Activated CD4-positive, alpha-beta T cell treated with anti-CD3 and anti-CD28 coated beads for 24 hours (primary cell): ENCODE data around the gene NPL.

ENCODE experiments used
- DNase-seq, 2 donors: peaks; one replicate each; pipeline ENCODE4 v3.0.0-alpha.2; 2020; ENCODE audit warnings: low read depth in 2 of 2

NPL gene, protein sequence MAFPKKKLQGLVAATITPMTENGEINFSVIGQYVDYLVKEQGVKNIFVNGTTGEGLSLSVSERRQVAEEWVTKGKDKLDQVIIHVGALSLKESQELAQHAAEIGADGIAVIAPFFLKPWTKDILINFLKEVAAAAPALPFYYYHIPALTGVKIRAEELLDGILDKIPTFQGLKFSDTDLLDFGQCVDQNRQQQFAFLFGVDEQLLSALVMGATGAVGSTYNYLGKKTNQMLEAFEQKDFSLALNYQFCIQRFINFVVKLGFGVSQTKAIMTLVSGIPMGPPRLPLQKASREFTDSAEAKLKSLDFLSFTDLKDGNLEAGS

DNA sequence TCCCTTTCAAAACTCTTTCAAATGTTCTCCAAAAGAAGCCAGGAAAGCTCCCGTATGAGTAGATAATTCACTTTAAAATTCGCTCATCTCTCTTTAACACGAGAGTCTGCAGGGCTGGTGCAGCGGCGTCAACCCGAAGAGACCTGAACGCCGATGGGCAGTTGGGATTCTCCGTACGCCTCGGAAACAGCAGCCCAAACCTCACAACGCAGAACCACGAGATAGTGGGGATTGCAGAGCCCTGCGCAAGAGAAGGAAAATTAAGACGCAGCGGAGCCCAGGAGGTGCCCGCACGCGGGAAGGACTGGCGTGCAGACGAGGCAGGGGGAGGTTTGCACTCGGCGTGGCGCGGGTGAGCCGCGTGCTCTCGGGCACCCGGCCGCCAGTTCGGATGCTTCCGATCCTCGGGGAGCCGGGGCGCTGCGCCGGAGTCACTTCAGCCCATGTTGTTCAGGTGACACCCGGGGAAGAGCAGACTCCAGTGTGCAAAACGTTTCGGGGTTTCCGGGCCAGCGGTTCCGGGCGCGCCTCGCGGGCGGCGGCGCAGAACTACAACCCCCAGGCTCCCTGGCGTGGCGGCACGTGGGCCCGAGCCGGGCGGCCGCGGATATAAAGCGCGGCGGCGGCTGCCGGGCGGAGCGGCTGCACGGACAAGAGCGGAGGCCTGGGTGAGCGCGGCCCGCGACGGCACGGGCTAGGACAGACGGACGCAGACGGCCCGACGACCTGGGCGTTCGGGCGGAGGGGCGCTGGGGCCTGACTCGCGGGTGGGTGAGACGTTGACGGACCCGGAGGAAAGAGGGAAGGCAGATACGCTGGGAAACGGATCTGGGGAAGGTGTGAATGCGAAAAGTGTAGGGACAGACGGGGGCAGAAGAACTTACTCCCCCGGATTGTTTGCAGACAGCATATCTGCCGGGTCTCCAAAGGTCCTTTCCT is at the start of gene NPL:
NPL (plus strand) TSS at position 636 of the 939 bp plus-strand sequence. CDS start 4,599 bp downstream, outside the sequence.
- DNase-seq: peak; percentile 72

DNA sequence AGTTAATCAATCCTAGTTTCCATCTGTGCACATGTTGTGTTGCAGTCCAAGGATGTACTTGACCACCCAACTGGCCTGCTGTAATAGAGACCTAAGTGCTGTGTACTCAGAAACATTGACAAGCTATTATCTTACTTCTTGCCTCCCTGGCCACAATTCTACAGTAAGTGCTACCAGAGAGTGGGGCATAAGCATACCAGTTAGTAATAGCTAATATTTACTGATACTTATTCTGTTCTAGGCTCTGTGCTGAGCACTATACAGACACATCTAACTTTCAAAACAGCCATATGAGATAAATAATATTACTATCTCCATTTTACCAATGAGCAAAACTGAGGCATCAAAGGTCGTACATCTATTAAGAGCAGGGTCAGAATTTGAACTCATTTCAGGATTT is 49.5 kb upstream of the NPL start:
- no peak for DNase-seq

DNA sequence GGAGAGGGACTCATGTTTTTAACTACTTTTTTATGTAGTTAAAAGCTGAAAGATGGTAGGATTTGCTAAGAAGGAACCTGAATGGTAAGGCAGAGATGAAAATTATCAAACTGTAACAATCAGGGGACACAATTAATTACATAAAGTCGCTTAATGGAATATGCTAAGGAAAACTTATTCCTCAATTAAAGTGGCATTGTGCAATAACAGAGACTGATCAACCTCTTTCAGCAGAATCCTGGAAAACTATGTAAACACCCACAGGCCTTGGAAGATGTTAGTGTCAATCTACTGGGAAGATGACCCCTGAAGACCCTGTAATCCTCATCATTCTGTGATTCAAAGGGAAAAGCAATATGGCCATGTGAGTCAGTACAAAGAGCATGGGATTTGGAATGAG is 46.8 kb upstream of the NPL start:
- no peak for DNase-seq

DNA sequence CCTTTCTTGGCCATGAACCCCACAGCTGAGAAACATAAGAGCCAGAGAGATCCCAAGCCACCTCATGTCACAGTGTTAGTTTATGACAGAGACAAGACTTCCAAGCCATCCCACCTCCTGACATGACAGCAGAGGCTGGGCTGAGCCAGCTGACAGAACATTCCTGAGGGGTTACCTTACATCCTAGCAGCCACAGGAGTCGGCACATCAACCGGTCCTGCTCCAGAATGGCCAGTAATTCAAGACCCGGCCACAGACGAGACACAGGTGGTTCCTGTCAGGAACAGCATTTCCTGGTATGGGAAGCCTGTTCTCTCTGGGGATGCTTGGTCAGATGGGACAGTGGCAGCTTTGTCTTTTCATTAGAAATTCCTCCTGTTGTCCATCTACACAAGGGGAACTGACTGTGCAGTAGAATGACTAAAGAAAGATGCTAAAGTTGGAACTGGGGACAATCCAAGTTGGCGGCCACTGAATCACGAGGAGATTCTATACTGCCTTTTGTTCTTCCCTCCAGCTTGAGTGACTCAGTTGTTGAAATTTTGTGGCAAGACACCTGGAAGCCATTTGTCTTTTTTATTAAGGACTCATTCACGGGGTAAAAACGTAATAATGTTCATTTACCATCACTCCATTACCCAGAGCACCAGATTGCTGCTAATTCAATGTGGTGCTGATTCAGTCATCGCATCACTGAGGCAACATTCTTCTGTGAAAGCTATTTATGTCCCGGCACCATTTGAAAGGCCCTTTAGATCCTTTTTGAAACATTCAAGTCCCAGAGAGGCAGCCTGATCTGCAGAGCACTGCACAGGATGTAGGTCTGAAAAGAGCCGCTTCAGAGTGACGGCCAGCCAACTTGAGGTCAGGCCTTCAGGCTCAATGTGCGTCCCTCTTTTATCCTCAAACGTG is 37.2 kb upstream of the NPL start:
- DNase-seq: no peak

DNA sequence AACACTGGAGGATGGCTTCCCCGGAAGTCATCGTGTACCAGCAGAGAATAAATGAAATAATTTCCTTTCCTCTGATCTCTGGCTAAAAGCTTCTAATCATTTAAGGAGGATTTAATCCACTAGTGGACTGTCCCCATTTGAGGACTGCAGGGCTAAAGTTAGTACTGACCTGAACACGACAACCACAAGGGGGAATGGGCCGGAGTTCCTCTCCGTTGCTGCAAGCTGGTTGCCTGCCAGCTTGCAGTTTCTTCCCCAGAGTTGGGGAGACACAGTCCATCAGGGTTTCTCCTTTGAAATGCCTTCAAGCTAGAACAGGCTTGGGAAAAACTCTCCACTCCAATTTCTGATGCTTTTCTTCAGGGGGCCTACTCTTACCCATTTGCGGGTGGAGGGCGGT is 35.5 kb upstream of the NPL start:
- no peak for DNase-seq

DNA sequence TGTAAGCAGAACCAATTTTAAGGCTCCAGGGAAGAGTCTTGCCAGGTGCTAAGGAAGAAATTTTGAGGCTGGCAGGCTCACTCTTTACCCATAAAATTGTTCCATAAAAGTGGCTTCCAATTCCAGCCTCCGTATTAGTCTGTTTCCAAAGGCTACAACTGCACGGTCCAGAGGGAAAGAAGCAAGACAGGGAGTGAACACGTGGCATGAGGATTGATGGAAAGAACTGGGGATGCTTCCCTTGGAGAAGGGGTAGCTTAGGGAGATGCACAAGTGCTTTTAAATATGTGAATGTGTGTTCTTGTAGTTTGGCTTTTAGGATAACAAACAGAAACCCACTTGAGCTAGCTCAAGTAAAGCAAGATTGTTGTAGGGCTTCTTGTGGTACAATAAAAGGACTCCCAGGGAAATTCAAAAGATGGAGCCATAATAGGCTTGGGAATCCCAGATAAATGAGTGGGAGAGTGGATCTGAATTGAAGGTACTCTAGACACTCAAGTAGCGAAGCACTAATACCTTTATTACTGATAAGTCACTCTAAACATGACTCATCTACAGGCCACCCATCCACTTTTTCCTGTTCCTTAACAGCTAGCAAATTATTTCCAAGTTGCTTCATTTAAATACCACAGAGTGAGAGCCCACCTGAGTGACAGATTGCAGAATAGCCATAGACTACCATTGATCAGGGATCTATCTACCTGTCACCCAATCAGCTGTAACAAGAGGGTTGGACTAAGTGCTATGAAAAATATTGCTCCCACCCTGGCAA is 34.8 kb upstream of the NPL start:
- DNase-seq: no peak

DNA sequence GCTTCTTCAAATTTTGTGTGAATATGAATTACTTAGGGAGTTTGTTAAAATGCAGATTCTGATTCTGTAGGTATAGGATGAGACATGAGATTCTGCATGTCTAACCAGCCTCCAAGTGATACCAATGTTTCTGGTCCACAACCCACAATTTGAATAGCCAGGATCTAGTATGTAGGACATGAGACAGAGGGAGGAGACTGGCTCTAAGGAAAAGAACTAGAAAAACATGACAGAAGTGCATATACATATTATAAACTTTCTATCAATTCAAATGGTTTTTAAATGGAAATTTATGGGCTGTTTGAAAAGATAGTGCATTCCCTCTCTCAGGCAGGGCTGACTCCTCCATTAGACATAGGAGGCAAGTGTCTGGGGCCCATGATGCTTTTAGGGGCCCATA is 33.9 kb upstream of the NPL start:
- no peak for DNase-seq

DNA sequence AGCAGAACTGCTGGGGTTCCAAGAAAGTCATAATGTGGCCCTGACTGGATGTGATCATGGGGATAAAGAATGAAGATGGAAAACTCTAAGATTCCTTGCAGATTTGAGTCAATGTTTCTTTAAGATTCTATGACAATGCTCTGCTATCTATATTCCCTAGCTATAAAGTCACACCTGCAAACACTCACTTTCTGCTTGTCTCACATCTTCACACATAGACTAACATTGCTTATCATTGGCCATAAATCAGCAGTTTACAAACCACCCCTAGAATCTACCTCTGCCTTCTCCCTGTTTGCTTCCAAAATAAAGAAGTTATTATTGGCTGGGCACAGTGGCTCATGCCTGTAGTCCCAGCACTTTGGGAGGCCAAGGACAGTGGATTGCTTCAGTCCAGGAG is 33.1 kb upstream of the NPL start:
- DNase-seq: no peak

DNA sequence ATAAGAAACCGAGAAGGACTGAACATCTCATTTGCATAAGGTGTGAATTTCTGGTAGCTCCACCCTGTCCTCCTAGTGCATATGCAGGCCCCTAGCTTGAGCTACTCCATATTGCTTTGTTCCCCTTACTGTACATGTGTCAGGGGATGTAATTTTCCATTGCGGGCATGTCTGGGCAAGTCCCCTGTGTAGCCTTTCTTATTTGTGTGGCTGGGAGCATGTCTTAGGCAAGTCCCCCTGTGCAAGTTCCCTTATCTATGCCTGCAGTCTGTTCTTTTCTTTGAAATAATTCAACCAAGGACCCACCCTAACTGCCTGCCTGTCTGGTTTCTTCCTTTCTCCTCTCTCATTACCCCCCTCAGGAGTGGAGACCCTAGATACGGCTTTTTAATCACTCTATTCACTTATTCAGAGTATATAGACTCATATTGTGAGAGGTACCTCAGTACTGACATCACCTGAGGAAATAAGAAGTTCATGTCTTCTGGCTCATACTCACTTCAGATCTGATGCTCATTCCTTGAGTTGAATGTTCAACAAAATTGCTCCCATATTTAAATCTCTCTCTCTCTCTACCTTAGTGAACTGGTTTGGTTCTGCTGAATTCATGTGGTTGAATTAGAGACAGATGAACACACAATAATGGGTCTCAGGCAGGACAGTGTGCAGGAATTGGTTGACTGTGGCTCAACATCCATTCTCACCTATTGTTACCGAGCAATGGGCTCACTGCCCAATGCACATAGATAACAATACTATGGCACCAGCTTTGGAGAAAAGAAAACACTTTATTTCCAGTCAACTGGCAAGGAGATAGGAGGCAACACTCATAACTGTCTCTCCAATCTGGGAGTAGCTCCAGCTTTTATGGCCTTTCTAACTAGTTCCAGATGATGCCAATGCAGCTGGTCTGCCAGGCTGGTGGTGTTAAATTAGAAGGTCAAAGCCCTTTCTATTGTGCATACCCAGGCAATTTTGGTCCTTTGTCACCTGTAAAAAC is 27.9 kb upstream of the NPL start:
- no peak for DNase-seq

DNA sequence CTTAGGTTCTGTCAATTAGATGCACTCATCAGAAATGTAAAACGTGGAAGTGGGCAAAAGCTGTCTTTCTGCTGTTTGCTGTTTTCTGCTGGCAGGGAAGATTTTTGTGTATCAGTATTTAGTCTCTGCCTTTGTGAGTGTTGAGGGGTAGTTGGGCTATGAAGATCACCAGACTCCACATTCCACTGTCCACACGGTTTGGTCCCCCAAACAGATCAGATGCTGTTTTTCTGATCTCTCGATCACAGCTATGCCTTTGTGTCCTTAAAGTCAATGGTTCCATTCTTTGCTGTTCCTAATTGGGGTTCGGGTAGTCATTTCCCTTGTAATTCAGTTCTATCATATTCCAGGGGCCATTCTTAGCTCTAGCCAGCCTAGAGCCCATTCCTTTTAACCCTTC is 27.0 kb upstream of the NPL start:
- no peak for DNase-seq

DNA sequence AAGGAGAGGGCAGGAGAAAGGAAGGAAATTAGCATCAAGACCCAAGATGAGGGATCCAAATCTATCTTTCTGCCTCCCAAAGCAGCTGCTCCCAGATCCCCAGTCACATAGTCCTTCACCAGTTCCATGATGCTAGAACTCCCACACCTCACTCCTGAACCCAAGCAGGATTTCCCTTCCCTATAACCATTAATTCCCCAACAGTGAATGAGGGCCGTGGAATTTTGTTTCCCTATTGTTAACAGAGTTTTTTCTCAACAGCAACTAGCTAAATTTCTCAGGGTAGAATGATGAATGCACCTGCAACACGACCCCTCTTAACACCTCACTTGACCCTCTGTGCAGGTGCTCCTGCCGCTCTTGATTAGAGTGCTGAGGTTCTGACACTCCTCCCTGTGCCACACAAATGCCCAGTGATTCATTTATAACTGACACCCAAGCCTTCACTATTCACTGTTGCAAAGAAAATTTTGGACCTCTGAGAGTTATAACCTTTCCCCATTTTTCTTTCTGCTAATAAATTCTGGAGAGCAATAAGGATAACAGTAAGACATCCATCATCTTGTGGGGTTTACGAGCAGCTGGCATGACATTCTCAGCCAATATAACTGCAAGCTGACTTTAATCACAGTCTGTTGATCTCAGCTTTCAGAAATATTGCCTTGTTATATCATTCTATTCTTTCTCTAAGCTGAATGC is 25.4 kb upstream of the NPL start:
- no peak for DNase-seq

DNA sequence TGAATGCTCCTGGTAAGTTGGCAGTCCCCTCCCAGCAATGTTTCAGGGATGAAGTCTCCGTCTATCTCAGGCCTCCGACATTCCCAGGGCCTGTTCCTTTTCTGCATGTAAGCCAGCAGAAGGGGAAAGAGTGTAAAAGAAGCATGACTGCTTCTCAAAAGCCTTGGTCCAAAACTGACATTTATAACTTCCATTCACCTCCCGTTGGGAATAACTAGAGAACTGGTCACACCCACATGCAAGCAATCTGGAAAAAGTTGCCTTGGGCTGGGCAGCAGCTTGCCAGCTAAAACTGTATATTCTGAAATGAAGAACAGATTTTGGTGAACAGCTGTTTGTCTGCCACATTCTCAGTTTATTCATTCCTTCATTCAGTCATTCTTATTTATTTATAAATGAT is 24.2 kb upstream of the NPL start:
- no peak for DNase-seq

DNA sequence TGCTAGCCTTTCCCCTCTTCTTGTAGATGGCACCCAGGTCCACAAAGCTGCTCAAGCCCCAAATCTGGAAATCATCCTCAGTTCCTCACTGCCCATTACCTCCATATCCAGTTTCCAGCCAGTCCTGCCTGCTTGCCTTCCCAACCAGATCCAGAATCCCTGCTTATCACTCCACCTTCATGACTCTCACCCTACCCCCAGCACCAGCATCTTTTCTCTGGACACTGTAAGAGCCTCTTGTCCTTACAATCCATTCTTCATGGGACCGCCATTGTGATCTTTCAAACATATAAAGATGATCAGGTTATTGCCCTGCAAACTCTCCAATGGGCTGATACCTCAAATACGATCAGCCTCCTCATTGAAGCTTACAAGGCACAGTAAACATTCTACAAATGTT is 23.5 kb upstream of the NPL start:
- DNase-seq: no peak

DNA sequence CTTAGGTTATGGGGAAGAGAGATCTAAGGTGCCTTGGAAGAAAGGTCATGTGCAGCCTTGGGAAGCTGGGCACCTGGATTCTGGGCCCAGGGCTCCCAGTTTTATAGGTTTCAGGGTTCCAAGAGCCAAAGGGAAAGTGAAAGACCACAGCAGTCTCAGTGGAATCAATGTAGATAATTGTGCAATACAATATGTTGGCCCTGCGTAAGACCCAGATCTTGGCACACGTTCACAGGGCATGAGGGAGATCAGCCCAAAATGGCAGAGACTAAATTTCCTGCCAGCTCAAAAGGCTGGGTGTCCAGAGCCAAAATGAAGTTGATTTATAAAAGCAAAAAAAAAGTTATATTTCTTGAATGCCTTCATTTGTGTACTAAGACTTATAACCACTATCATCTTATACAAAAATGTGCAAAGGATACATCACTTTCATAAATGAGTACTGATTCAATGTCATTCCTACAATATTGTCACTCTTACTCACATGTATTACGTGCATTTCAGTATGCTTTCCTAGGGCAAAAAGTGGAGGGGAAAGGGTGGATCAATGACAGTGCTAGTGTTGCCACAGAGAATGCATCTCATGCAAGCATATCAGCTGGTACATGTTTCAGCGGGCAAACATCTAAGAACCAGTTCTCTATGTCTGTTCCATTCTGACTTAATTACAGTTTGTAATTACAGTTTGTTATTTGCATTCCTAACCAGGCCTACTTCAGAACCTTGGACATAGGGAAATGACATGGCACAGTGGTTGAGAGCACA is 22.5 kb upstream of the NPL start:
- no peak for DNase-seq

DNA sequence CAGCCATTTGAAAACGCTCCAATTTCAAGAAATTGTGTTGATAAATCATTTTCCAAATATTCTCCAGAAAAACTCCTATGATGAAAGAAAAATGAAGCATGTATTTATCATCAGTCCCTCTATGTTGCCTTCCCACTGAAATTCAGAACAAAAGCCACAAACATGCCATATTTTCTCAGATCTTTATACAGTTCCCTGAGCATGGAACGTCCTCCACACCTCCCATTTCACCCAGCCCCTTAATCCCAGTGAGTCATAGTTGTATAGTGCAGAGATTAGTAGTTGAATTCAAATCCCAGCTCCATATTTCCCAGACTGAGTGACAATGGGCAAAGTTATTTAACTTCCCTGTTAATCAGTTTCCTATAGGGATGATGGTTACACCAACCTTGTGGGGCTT is 20.6 kb upstream of the NPL start:
- no peak for DNase-seq

DNA sequence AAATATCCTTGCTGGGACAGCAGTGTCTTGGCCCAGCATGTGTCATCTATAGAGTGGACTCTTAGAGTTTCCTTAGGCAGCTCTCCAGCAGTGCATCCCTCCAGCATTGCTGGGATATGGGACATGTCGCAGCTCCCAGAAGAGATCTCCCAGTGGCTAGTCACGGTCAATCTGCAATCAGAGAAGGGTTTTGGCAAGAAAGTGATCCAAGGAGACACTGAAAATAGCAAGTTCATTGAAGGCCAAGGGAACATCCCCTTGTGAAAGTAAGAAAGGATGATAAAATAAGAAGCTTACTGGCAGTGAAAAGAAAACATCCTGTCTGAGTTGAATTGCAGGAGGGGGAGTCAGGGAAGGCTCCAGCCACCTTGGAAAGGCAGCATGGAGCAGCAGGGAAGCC is 19.3 kb upstream of the NPL start:
- DNase-seq: no peak

DNA sequence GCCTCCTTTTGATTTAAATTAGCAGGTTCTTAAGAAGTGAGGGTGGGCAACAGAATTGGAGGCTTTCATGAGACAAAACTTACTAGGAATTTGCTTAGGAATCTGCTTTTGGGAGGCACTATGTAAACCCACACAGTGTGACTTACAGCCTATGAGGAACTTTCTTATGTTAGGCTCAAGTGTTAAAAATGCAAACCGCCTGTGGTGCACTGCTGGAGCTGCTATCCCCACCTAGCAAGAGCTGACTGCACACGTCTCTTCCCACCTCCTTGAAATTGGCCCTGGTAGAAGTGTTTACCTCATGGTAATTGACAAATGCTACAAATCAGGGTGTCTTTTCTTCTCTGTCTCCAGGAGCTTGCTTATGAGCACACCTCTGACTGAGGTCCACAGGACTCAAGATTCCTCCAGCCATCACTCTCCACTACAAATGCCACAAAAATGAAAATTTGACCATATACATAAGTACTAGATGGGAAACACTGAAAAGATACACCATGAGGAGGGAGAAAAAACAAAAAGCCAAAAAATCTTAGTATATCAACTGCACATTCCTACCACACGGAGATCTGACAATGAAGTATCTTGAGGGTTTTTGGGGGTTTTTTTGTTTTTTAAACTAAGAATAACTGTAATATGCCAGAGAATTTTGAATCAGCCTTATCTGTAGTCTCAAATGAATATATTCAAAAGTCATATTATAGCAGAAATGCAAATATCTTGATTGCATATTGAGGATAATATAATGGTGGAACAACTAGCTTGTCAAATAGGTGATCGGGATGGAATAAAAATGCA is 18.2 kb upstream of the NPL start:
- no peak for DNase-seq

DNA sequence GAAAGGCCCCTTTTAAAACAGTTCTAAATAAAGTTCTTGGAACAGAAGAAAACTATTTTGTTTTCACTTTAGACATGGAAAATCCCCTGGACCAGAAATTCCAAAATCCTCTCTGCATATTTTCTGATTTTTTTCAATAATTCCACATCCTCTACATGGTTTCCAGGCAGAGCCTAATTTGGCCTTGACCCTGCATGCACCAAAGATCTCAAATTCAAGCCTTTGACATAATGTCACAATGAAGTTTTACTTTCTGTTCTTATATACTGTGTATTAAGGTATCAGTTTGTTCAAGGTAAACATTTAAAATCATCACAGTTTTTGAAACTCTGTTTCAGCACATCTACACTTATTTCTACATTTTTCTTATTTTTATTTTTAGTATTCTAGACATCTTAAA is 12.2 kb upstream of the NPL start:
- DNase-seq: no peak
